ENCODE results near the gene ABCA5. TPM values are rescaled to one million over a fixed set of nuclear protein-coding genes. Genes with fewer than 3 reads are reported as not detected.
A peak's percentile ranks its signal among the peaks of the same experiment; 100 is the strongest.

Gene ABCA5
- total and polyA plus RNA-seq, 2 of the 13 experiments (the other 11 are each of a cell fraction or from before 2014, with no cell fraction given): 9.7 to 10.1 TPM

- TF ChIP-seq ZNF646 (CRISPR knock-in tag; IDR thresholded peaks at IDR 0.05): no peak
- no peak for TF ChIP-seq ZEB1 (IDR thresholded peaks at IDR 0.05; ENCODE audit: insufficient replicate concordance, low read depth)
- peak; percentile 16; the same call in 1 of the 2 replicates for TF ChIP-seq ISL2 (CRISPR knock-in tag; IDR thresholded peaks at IDR 0.05)
- TF ChIP-seq SOX13 (IDR thresholded peaks at IDR 0.05): no peak
- 0 out of 4 replicates have a peak, but pooled peaks of 1 of the 2 experiments have one; percentile 13 for TF ChIP-seq SOX13 (CRISPR knock-in tag; conservative IDR thresholded peaks at IDR 0.05 in 1 of 2, IDR thresholded peaks at IDR 0.05 in 1 of 2)
- TF ChIP-seq CBFB (CRISPR knock-in tag; IDR thresholded peaks at IDR 0.05): no peak
- TF ChIP-seq, protein P1, sequence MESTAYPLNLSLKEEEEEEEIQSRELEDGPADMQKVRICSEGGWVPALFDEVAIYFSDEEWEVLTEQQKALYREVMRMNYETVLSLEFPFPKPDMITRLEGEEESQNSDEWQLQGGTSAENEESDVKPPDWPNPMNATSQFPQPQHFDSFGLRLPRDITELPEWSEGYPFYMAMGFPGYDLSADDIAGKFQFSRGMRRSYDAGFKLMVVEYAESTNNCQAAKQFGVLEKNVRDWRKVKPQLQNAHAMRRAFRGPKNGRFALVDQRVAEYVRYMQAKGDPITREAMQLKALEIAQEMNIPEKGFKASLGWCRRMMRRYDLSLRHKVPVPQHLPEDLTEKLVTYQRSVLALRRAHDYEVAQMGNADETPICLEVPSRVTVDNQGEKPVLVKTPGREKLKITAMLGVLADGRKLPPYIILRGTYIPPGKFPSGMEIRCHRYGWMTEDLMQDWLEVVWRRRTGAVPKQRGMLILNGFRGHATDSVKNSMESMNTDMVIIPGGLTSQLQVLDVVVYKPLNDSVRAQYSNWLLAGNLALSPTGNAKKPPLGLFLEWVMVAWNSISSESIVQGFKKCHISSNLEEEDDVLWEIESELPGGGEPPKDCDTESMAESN (CRISPR knock-in tag; conservative IDR thresholded peaks at IDR 0.05): 0 out of 2 replicates have a peak, but pooled peaks have one; percentile 10
- TF ChIP-seq USF2 (IDR thresholded peaks at IDR 0.05; ENCODE audit: low read depth, low read length): no peak
- peak; percentile 23; the same call in 1 of the 2 replicates for TF ChIP-seq USF2 (CRISPR knock-in tag; IDR thresholded peaks at IDR 0.05; ENCODE audit: borderline replicate concordance)
- 0 out of 2 replicates have a peak, but pooled peaks have one; percentile 3 for TF ChIP-seq EHMT2 (IDR thresholded peaks at IDR 0.05; ENCODE audit: borderline replicate concordance, low read depth, low read length)
- peak; percentile 41; the same call in 1 of the 2 replicates for TF ChIP-seq FOXA3 (CRISPR knock-in tag; IDR thresholded peaks at IDR 0.05)
- peak; percentile 42; the same call in 1 of the 2 replicates for TF ChIP-seq FOXJ3 (CRISPR knock-in tag; IDR thresholded peaks at IDR 0.05; ENCODE audit: borderline replicate concordance)
- peak; percentile 58 for TF ChIP-seq CEBPG (CRISPR knock-in tag; IDR thresholded peaks at IDR 0.05)
- TF ChIP-seq CEBPB (IDR thresholded peaks at IDR 0.05; ENCODE audit: borderline replicate concordance, low read depth, low read length): peak; percentile 83
- TF ChIP-seq FOXK2 (IDR thresholded peaks at IDR 0.05): no peak
- TF ChIP-seq ATF7 (IDR thresholded peaks at IDR 0.05): peak; percentile 47
- no peak for TF ChIP-seq ATF7 (CRISPR knock-in tag; IDR thresholded peaks at IDR 0.05)
These were observed 57.6 kb downstream of the ABCA5 start (continued) for GRCh38 chr17:69269131-69269998.
